ENCODE measurements around the gene GAB2.
"Not testable (repeated sequence)": the region's sequence is repeated elsewhere in the genome, so short reads cannot be mapped to it uniquely, and the experiment has no call there.

The GAB2 gene

DNA sequence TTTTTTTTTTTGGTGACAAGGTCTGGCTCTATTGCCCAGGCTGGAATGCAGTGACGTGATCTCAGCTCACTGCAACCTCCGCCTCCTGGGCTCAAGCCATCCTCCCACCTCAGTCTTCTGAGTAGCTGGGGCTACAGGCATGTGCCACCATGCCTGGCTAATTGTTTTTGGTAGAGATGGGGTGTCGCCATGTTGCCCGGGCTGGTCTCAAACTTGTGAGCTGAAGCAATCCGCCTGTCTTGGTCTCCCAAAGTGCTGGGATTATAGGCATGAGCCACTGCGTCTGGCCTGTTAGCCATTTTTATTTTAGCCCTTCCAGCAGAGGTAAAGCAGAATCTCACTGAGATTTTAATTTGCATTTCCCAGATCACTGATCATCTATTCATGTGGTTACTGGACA, 184.6 kb downstream of the GAB2 start:
- not testable (repeated sequence) for DNase-seq

DNA sequence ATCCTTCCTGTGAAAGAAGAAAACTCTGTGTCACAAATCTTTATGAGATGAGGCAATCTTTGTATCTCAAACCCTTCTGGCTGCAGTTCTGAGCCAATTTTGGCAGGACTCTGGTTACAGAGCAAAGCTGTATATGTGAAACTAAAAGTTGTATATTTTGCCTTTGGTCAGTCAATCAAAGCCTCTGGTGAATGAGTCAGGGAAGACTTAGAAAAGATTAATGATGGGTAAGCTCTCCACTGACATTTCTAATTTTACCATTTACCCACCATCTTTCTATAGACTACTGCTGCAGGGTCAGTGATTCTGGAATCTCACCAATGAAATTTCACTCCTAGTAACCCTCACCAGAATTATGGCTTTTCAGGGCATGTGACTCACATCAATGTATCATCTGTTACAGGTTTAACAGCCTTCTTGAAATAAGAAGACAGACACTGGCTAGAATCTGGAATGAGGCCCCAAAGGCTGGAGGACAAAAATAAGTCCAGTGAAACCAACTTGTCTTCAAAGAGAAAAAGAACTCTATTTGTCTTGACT, 185.6 kb downstream of the GAB2 start:
- no peak for DNase-seq

DNA sequence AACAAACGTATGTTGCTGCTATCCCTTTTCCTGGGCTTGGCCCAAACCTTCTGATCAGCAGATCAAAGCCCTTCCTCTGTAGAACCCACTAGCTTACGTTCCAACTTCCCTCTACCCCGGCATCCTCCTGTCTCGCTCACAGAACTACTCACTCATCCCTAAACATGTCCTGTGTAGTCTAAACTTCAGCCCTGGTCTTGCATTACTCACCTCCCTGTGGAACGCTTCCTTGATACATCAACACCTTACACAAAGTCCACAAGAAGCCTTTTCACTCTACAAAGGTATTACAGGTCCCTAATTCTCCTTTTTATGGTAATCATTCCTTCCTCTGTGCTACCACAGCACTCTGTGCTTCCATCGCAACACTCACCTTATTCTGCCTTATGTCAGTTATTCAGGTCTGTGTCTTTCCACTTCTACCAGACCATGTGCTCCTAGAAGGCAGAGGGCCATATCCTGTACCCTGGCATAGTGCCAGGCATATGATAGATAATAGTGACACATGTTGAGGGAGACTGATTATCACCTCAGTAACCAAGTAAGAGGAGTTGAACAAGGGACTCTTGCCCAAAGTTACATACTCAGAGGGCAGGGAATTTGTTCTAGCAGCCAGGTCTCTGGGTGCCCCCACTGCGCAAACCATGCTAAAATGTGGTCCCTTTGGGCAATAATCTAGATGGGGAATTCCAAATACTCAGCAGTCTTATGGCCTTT, 187.3 kb downstream of the GAB2 start:
- DNase-seq: no peak

DNA sequence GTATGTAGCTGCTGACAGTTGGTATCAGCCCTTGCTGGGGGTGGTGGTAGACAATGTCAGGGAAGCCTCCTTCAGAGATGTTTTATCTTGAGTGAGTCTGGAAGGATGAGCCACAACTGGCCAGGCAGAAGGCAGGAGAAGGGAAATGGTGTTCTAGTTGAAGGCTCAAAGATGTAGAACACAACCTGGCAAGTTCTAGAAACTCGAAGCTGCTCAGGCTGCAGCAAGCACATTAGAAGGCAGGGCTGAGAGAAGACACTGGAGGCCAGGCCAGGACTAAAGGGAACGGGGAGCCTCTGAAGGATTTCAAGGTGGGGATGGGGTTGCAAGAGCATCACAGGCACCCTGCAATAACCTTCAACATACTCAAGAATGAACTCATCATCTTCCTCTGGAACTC, 188.5 kb downstream of the GAB2 start:
- DNase-seq: no peak

DNA sequence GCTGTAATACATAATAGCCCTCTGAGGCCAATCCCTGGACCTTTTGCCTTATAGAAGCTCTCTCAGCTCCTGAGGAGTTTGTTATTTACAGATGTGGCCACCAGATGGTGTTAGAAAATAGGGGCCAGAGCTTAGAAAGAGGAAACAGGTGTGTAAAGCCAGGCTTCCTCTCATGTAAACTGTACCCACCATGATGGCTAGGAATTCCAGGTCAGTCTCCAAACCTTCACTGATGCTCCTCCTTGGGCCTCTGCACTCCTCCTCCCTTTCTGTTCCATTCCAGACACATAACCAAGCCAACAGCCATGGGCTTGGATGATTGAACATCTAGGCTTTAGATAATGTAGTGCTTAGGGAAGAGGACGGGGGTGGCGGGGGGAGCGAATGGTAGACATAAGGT, 189.2 kb downstream of the GAB2 start:
- DNase-seq: peak; percentile 39

DNA sequence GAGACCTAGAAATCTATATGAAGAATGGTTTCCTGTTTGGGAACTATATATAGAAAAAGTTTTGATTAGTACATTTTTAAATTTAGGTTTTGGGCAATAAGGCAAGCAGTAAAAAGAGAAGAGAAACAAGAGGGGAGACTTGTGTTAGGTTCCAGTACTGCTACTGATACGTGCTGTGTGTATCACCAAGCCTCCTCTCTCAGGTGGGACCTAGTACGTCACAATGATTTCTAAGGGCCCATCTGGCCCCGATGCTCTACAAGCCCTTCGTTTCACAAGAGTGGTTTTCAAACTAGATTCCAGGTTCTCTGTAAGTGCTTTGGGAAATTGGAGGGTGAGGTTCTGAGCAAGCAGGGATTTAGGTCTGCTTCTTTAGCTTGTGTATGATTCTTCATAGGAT, 189.7 kb downstream of the GAB2 start:
- no peak for DNase-seq

DNA sequence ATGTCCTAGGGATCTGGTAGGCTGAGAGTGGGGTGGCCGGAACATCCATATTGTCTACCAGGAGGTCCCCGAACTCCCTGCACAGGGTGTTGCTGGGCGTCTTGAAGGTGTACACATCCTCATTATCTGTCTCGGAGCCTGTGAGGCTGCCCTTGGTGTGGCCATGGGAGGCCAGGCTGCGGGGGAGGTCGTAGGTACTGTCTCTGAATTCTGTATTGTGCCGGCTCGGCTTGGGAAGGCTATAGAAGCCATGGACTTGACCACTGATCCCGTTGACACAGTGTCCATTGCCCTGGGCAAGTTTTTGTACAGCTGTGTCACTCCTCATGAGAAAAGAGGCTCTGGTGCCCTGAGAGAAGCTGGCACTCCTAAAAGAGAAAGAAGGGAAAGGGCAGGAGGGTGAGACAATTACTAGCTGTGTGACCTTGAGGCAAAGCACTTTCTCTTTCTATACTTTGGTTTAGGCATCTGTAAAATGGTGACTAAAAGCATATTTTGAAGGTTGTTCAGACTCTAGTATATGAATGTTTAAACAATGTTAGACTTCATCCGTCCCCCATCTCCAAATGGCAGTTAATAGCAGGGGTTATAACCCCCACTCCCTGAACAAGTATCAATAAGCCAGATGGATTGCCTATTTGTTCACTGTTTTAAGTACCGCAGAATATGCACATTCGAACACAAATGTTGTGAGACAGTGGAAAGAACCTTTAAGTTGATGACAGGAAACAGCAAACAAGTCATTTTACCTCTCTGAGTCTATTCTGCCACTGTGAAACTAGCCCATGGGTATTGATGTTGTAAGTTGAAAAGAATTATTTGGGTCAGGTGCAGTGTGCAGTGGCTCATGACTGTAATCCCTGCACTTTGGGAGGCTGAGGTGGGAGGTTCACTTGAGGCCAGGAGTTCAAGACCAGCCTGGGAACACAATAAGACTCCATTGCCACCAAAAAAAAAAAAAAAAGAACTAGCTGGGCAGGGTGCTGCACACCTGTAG, 190.6 kb downstream of the GAB2 start:
- DNase-seq: peak; percentile 26

DNA sequence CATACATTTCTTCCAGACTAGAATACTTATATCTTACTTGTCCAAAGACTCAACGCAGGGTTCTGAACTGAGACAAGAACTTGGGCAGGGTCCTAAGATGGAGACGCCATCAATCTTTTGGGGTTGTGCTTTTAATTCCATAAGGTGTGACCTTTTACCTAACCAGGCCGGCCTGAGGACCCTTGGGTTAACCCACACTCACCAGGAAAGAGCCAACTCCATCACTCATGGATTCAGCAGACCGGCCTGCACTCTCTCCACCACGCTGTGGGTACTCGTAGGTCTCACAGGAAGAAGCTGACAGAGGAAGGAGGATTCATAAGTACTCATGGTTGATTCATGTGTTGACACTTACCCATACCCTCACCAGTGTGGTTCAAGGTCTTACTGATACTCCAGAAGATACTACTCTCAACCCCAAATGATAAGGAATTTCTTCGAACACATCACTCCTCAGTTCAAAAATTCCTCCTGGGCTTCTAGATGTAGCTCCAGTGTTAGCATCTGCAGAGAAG, 192.7 kb downstream of the GAB2 start:
- DNase-seq: no peak

DNA sequence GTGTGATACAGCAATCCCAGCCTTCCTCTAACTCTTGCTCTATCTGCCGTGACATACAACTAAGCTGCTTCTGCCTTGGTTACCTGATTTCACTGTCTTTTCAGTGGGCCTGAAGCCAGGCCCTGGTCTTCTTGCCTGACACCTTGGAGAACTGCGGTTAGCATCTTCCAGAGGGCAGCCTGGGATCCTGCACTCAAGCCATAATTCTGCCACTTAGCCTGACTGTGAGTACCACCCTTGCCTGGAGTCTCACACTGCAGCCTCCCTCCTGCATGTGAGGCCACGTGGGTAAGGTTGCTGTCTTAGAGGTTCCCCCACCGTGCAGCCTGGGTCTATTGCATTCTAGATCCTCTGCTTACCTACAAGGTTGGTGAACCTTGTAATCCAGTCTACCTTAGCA, 193.1 kb downstream of the GAB2 start:
- no peak for DNase-seq

DNA sequence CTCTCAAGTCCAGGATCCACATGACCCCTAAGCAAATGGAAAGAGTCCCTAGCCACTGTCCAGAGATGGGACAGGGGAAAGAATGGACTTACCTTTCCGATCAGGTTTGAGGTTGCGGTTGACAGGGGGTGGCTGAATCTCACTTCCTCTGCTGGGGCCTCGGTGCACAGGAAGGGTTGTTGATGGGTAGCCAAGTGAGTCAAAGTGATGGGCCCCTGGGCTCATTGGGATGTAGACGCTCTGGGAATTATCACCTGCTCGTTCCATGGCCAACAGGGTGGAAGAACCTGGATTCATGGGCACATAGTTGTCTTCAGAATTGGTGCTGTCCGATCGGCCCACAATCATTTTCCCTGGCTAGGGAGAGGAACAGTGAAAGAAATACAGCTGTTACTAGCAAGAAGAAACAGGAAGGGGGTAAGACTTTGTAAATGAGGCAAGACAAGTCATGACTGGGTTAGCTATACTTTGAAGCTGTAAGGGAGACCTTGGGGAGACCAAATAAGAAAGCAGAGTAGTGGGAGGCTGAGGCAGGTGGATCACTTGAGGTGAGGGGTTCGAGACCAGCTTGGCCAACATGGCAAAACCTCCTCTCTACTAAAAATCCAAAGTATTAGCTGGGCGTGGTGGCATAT, 194.2 kb downstream of the GAB2 start:
- DNase-seq: no peak

DNA sequence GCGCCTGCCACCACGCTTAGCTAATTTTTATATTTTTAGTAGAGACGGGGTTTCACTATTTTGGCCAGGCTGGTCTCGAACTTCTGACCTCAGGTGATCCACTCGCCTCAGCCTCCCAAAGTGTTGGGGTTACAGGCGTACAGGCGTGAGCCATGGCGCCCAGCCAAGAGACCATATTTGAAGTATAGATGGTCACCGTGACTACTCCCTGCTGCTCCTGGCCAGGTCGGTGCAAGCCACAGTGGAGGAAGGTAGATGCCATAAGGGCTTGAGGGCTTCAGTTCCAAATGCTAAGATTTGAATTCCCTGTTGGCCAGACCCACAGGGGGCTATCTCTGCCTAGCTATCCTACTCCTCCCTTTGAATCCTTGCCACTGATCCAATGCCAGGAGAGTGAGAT, 194.9 kb downstream of the GAB2 start:
- not testable (repeated sequence) for DNase-seq

DNA sequence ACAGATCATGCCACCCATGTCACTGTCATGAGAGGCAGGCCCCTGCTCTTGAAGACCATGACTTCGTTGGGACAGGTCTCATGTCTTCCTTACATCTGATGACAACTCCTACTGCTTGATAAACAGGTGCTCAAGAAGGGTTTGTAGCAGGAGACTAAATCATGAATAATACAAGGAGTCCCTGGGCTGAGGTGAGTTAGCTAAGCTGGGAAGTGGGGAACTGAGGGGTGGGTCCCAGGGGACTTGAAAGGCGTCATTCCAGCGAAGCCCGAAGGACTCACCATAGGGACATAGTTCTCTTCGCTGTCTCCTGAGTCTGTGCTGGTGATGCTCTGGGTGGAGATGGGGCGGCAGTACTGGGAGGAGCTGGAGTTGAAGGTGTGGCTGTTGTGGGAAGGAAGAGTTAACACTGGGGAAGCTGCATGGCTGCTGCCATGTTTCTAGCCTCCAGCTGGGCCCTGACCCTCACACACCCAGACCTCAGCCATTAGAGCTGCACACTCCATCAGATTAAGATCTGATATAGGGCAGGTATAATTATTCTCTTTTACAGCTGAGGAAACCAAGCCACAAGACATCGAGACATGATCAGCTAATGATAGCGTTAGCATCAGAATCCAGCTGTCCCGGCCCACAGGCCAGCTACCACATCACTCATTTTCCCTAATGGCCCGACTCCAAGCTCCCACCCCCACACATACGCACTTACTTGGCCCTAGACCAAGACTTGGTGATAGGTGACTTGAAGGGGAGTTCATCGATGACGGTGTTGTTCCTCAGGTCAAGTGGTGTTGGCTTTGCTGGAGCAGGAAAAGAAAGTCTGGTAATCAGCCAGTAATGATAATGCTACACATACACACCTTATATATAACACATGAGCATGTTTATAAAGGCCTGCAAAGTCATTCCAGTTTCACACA, 196.0 kb downstream of the GAB2 start:
- no peak for DNase-seq

DNA sequence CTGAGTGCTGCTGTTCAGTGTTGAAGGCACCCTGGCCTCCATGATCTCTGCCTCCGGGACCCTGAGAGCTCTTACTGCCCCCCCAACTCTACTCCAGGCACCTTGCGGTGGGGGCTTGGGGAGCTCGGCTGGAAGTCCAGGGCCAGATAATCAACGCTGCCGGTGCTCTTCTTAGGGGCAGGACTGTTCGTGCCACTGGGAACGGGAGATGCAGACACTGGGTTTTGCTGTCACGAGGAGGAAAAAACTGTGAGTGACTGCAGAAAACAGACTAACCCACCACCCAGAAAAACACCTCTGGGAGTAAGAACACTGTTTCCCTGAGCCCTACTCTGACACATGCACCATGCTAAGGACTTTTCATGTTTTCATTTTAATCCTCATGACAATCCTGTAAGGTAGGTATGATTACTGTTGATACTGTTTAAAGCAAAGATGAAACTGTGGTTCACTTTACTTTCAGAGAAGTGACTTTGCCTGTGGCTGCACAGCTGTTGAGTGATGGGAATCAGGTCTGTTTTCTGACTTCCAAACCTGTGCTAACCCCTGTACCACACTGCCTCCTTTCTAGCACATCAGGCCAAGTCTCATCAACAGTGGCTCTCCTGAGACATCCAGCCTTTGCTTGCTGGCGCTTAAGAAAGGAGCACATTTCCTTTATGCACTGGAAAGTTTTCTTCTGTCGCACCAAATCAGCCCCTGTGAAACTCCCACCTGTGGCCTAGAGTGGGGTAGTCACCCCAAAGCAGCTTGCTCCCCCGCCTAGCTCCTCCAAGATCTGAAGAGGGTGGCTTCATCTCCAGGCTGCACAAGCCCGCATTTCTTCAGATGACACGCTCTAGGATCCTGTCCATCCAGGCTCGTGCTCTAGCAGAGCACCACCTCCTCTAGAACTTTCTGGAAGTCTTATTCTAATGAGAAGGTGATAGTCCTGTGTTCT, 197.1 kb downstream of the GAB2 start:
- no peak for DNase-seq

DNA sequence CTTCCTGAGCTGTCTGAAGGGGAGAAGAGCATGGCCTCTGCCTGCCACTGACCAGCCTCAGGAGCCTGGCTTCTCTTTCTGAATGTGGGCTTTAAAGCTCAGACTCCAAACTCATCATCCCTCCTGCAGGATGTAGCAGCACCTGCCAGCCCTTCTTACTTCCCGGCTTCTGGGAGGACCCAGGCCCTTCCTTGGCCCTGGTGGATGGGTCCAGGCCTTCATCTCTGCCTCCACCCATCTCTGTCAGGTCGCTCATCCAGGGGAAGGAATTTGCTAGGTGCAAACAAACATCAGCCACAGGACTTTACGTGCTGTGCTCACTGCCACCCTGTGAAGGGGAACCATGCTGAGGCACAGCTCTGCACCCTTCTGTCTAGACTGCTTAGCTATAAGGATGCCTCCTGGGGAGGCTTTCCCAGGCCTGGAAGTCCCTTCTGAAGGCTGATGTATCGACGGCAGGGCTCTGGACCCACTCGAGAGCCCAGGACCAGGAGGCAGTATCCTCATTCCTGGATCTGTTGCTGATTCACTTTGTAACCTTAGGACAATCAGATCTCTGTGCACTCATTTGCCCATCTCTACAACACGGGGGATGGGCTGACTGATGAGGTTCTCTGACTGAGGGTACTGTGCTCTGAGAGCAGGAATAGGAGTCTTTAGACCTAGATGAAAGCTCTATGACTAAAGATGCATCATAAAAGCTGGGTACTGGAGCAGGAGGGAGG, 198.0 kb downstream of the GAB2 start:
- no peak for DNase-seq

DNA sequence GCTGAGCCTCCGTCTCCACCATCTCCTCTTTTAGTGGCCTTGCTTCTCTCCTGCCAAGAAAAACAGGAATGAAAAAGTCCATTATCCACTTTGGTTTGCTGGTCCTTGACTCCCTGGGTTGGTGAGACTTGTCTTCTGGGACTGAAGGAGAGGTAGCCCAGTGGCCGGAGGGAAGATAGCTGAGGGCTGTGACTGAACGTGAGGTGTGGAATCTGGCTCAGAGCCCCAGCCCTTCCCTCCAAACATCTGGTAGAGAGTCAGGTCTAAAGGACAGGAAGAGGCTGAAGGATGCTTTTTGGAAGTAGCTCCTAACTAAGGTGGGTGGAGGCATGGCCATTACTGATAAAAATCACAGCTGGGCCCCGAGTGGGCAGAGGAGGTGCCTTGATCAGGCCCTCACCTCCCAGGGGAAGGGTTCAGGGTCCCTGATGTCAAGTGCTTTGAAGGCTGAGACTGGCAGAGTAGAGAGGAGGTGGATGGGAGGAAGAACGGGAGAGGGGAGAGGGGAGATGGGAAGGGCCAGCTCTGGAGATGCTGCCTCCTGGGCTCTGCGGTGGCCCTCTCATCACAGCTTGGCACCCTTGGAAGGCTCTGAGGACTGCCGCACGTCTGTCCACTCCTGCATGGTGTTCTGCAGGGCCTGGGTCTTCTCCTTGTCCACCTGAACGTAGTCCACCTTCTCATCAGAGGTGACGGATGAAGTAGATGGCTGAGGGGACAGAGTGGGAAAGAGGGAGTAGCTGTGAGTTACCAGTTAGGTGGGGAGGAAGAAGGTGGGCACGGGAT, 198.7 kb downstream of the GAB2 start:
- no peak for DNase-seq

DNA sequence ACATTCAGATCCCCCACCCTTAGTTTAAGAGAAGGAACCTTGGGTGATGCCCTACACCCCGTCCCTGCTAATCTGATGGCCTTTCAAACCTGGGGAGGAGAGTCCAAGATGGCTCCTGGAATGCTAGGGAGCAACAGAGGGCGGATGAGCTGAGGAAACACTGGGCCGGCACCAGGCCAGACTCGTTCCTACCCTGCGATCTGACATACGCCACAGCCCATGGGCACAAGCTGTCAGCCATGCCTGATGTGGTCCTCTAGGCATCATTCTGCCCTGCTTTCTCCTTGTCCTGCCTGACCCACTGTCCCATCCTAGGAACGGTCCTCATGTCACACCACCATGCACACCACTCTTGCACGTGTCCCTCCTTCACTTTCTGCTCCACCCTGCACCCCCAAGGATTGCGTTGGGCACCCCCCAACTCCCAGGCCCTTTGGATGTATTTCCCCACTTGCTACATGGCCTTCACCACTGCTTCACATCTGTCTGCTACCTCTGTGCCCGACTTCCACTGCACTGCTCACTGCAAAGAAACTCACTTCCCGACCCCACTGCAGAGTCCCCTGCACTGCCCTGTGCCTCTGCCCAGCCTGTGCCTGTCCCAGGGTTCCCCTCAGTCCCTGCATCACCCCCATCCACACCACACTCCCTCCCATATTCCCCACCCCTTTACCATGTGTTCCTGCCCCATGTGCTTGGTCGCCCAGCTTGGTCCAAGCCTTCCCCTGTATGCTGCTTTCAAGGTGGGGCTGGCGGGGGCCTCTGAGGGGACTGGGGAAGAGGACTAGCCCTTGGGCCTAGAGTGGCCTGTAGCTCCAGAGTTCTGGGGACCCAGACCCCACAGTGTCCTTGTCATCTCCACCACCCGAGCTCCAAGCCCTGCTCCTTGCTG, 199.7 kb downstream of the GAB2 start:
- no peak for DNase-seq

DNA sequence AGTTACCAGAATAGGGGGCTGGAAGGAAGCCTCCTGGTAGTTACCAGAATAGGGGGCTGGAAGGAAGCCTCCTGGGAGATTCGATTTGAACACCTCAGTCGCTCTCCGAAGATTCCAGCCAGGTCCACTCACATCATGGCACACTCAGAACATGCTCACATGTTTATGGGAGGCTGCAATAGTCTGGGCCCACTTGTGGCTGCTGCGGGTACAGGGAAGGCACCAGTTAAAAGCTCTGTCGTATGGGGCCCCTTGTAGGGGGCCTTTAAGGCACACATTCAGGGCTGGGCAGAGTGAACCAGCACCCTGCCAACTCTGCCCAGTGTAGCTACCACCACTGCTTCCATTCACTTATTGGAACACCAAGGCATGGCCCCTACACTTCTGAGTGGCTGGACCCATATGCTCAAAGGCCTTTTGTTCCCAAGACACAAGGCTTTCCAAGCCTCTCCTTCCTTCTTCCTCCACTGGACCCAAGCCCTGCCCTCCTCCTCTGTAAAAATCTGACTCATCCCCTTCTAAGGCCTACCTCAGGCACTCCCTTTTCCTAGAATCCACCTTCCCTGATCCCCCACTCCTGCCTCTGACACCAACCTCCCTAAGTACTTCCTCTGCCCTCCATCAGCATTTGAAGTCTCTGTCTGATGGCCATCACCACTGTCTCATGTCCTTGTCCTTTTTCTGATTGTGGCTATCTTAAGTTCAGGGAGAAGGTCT, 200.9 kb downstream of the GAB2 start:
- no peak for DNase-seq

Data from activated CD4-positive, alpha-beta T cell treated with anti-CD3 and anti-CD28 coated beads, Interleukin-2, Interleukin-6, amounts not matched to agents 100 ng/mL and 50 ng/mL, durations not matched to agents 16 hours and 8 hours (primary cell).